ENCODE measurements around the gene RBM34. TPM values are rescaled to one million over a fixed set of nuclear protein-coding genes. Genes with fewer than 3 reads are reported as not detected.

RBM34 gene
- total and polyA plus RNA-seq, 10 of the 15 experiments (the other 5 are each of a cell fraction or from before 2014, with no cell fraction given) = 46.4 to 132 (median 109) TPM

DNA sequence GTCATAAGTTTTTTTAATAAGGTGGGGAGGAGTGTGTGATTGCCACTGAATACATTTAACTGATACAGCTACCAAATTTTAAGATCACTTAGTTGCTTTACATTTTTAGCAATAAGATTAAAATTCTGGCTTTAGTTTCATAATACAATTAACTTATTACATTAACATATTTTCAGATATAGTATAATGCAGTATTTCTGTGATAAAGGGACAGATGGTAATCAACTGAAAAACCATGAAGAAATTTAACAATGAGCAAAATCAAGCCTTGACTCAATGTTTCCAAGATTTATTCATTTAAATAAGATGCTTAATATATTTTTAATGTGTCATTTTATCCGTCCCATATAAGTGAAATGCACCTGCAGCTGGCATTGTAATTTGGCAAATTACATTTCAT lies 36.4 kb downstream of the RBM34 start:
- WGBS (ENCODE audit: insufficient coverage, insufficient replicate concordance, low lambda C conversion rate, missing lambda C conversion rate) = 48% methylated on average over 1 of the region's 1 CpG
- no peak for TF ChIP-seq MEF2B (IDR thresholded peaks at IDR 0.05; ENCODE audit: partially characterized antibody, poor library complexity, severe bottlenecking)
- TF ChIP-seq NFXL1 (IDR thresholded peaks at IDR 0.05; ENCODE audit: borderline replicate concordance) = no peak
- no peak for TF ChIP-seq NBN (IDR thresholded peaks at IDR 0.05)
- TF ChIP-seq RAD21 (IDR thresholded peaks at IDR 0.05; ENCODE audit: insufficient read depth, low read depth, low read length) = no peak
- no peak for TF ChIP-seq CREM (IDR thresholded peaks at IDR 0.05; ENCODE audit: low read depth)
- no peak for TF ChIP-seq WRNIP1 (IDR thresholded peaks at IDR 0.05; ENCODE audit: borderline replicate concordance, low read depth, low read length)
- TF ChIP-seq TCF12 (IDR thresholded peaks at IDR 0.05; ENCODE audit: low read depth, low read length) = no peak
- no peak for TF ChIP-seq NFYA (IDR thresholded peaks at IDR 0.05; ENCODE audit: borderline replicate concordance, low read depth, low read length)
- TF ChIP-seq, protein P1, sequence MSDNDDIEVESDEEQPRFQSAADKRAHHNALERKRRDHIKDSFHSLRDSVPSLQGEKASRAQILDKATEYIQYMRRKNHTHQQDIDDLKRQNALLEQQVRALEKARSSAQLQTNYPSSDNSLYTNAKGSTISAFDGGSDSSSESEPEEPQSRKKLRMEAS (IDR thresholded peaks at IDR 0.05; ENCODE audit: low read depth, low read length) = no peak
- no peak for TF ChIP-seq CHD4 (IDR thresholded peaks at IDR 0.05)
- no peak for TF ChIP-seq ESRRA (IDR thresholded peaks at IDR 0.05; ENCODE audit: low read length)
- TF ChIP-seq BCL11A (IDR thresholded peaks at IDR 0.05; ENCODE audit: low read depth, low read length) = no peak
- no peak for TF ChIP-seq BACH1 (IDR thresholded peaks at IDR 0.05; ENCODE audit: borderline replicate concordance)
- no peak for TF ChIP-seq POLR2AphosphoS2 (IDR thresholded peaks at IDR 0.05; ENCODE audit: low read depth, low read length)

More for the DNA sequence above, 36.4 kb downstream of the RBM34 start:
- RAD21 ChIA-PET (ENCODE audit: unreplicated experiment) = no interaction called here
- no peak overlapping the region for H3K27ac ChIP-seq (ENCODE audit: control insufficient read depth, insufficient read depth)
- no TSS peak for BruUV-seq (replicated peaks)
- no peaks in the 10 kb centered on the region for H3K27me3 ChIP-seq (replicated peaks in 1 of 2; ENCODE audit: control insufficient read depth in 2 of 2, insufficient read depth in 2 of 2, low read length in 1 of 2)
- no peaks in the 10 kb centered on the region for H4K20me1 ChIP-seq (ENCODE audit: control insufficient read depth, insufficient read depth)
- no peak overlapping the region for H3K4me2 ChIP-seq (ENCODE audit: control insufficient read depth, insufficient read depth)
- H2AFZ ChIP-seq (ENCODE audit: control insufficient read depth, low read depth, low read length) = no peak overlapping the region
- intact Hi-C loops (cut with micrococcal nuclease; ENCODE audit: unreplicated experiment) (loop anchor here (5.0 kb wide), 1 partner anchor 203 kb away; the partner anchor contains the start of genes ARID4B and GGPS1), in situ Hi-C loops (cut with MboI) (no loop called here)
- DNase-seq (ENCODE audit: low read depth, low spot score) = no peak
- POLR2A ChIA-PET = interaction anchor here (0.6 to 1.3 kb wide), 2 partner anchors 36 to 634 kb away, joined by 3 to 4 read pairs; partner anchors contain the start of gene RBM34
- H3K79me2 ChIP-seq (ENCODE audit: control insufficient read depth, insufficient read depth, low read length) = peaks cover 86% of the 10 kb centered on the region
- H3K36me3 ChIP-seq (ENCODE audit: control insufficient read depth in 2 of 2, insufficient read depth in 2 of 2, low read length in 1 of 2) = peaks cover 2 to 14% of the 10 kb centered on the region in 2 experiments; a peak in 2 of 4 replicates
- H3K9ac ChIP-seq (ENCODE audit: control insufficient read depth, insufficient read depth, low read length) = no peak overlapping the region
- H3K9me3 ChIP-seq (replicated peaks; ENCODE audit: control insufficient read depth, insufficient read depth, low read length) = no peaks in the 10 kb centered on the region
- 0 out of 2 replicates have a peak, but pooled peaks cover 3% of the 10 kb centered on the region for H3K4me1 ChIP-seq (ENCODE audit: control insufficient read depth, insufficient read depth, low read length)
- CTCF ChIA-PET = interaction anchor here (6.8 to 7.3 kb wide), 2 partner anchors 19 to 292 kb away, joined by 33 to 64 read pairs; no protein-coding TSS in a partner anchor
- SMC1A ChIA-PET (ENCODE audit: uncharacterized antibody, unreplicated experiment) = interaction anchor here (1.1 to 2.1 kb wide), 2 partner anchors 19 to 57 kb away, joined by 3 to 12 read pairs; no protein-coding TSS in a partner anchor
- no peak for FAIRE-seq
- H3K4me3 ChIP-seq = peak overlapping the region; percentile 44; the same call in 1 of the 2 replicates
- ATAC-seq = no peak

All from GM12878 (cell line).